Measurements from ENCODE around the gene RNPC3.
"Not testable (repeated sequence)": the region's sequence is repeated elsewhere in the genome, so short reads cannot be mapped to it uniquely, and the experiment has no call there.

Gene RNPC3

GRCh38 chr1:103561124-103561523 lies 35.6 kb downstream of the RNPC3 start:
- DNase-seq (ENCODE audit: low spot score), result not testable (repeated sequence)

- DNase-seq (ENCODE audit: low spot score), result no peak
These were observed 36.3 kb downstream of the RNPC3 start for GRCh38 chr1:103561643-103562395.

- DNase-seq (ENCODE audit: low spot score), result no peak
These were observed 37.6 kb downstream of the RNPC3 start for GRCh38 chr1:103563056-103563455.

- no peak for DNase-seq (ENCODE audit: low spot score)
These were observed 44.0 kb downstream of the RNPC3 start for GRCh38 chr1:103569493-103569892.

GRCh38 chr1:103571289-103571688 lies 45.8 kb downstream of the RNPC3 start, which contains the start of gene AMY2B:
Gene AMY2B, plus strand, starts transcription at chr1:103571589. Its CDS starts 14 bp downstream, at chr1:103571603.
- not testable (repeated sequence) for DNase-seq (ENCODE audit: low spot score)

- DNase-seq (ENCODE audit: low spot score), result no peak
These were observed 50.6 kb downstream of the RNPC3 start for GRCh38 chr1:103576065-103576464.

- not testable (repeated sequence) for DNase-seq (ENCODE audit: low spot score)
These were observed 51.3 kb downstream of the RNPC3 start for GRCh38 chr1:103576784-103577183.

GRCh38 chr1:103582464-103582863 lies 57.0 kb downstream of the RNPC3 start:
- no peak for DNase-seq (ENCODE audit: low spot score)

- DNase-seq (ENCODE audit: low spot score), result no peak
These were observed 58.4 kb downstream of the RNPC3 start for GRCh38 chr1:103583887-103584286.

- DNase-seq (ENCODE audit: low spot score), result no peak
These were observed 59.0 kb downstream of the RNPC3 start for GRCh38 chr1:103584537-103584936.

GRCh38 chr1:103602740-103603139 lies 77.2 kb downstream of the RNPC3 start:
- DNase-seq (ENCODE audit: low spot score), result not testable (repeated sequence)
